Measurements from ENCODE around the gene EMSY. TPM values are rescaled to one million over a fixed set of nuclear protein-coding genes. Genes with fewer than 3 reads are reported as not detected.
"Not testable (repeated sequence)": the region's sequence is repeated elsewhere in the genome, so short reads cannot be mapped to it uniquely, and the experiment has no call there.

The EMSY gene
- total and polyA plus RNA-seq, 2 of the 13 experiments (the other 11 are each of a cell fraction or from before 2014, with no cell fraction given) = 11.6 to 18.5 TPM

GRCh38 chr11:76400967-76401366 lies 43.9 kb upstream of the EMSY start (continued):
- TF ChIP-seq ZNF3 (CRISPR knock-in tag; IDR thresholded peaks at IDR 0.05) (no peak), ZNF563 (CRISPR knock-in tag; IDR thresholded peaks at IDR 0.05) (no peak), SETDB1 (CRISPR knock-in tag; IDR thresholded peaks at IDR 0.05; ENCODE audit: borderline replicate concordance) (no peak), ZNF136 (CRISPR knock-in tag; IDR thresholded peaks at IDR 0.05; ENCODE audit: low read depth) (no peak), ZNF770 (CRISPR knock-in tag; IDR thresholded peaks at IDR 0.05) (no peak), SATB2 (CRISPR knock-in tag; IDR thresholded peaks at IDR 0.05) (no peak), THAP9 (CRISPR knock-in tag; IDR thresholded peaks at IDR 0.05; ENCODE audit: borderline replicate concordance) (no peak)

GRCh38 chr11:76401484-76401883 lies 43.3 kb upstream of the EMSY start:
- H3K9ac ChIP-seq (ENCODE audit: insufficient read depth, low read depth, low read length); H3K27me3 ChIP-seq (ENCODE audit: control insufficient read depth in 1 of 2, insufficient read depth in 2 of 2, low read length in 2 of 2); H3K36me3 ChIP-seq (replicated peaks in 1 of 2; ENCODE audit: control insufficient read depth in 1 of 2, insufficient read depth in 2 of 2, low read length in 2 of 2); H2AFZ ChIP-seq (ENCODE audit: low read length); H3K9me3 ChIP-seq (ENCODE audit: low read length); H3K79me2 ChIP-seq (ENCODE audit: insufficient read depth, low read length); H3K4me2 ChIP-seq (ENCODE audit: low read depth, low read length); H3K4me3 ChIP-seq (replicated peaks in 1 of 3; ENCODE audit: insufficient read depth in 1 of 3, low read depth in 2 of 3, low read length in 3 of 3); H3K27ac ChIP-seq (ENCODE audit: extremely low read length, insufficient read depth, low read length); DNase-seq (ENCODE audit: low spot score); in situ Hi-C loops (cut with HindIII; ENCODE audit: extremely low pct_ligation_motif_present, low pct_unique_long_range_greater_than_20kb); POLR2A ChIA-PET; BruUV-seq (replicated peaks); ATAC-seq; CTCF ChIA-PET (ENCODE audit: low intra/inter-chr PET ratio, low total read pairs); H4K20me1 ChIP-seq (ENCODE audit: insufficient read depth, low read length); FAIRE-seq; H3K4me1 ChIP-seq (ENCODE audit: insufficient read depth, low read length); intact Hi-C loops (cut with micrococcal nuclease; ENCODE audit: unreplicated experiment): not testable (repeated sequence)
- 89% methylated on average over 8 of the region's 8 CpGs for WGBS (ENCODE audit: low lambda C conversion rate)
